SHP77 treated with DMSO at 0.1 percent for 48 hours (cell line): ENCODE results near the gene FRMD6.

ENCODE experiments used
- DNase-seq: peaks from one replicate; lab custom pipeline; 2025; lab: John Stamatoyannopoulos, UW

The FRMD6 gene

GRCh38 chr14:51651388-51652167 lies at the start of gene FRMD6:
Gene FRMD6, plus strand, starts transcription at chr14:51651910. Its CDS starts 37,927 bp downstream, at chr14:51689837.
- peak; percentile 51 for DNase-seq

GRCh38 chr14:51602310-51602709 lies 49.4 kb upstream of the FRMD6 start:
- no peak for DNase-seq

GRCh38 chr14:51603495-51603894 lies 48.2 kb upstream of the FRMD6 start:
- DNase-seq, result no peak

GRCh38 chr14:51604073-51604472 lies 47.6 kb upstream of the FRMD6 start:
- no peak for DNase-seq

GRCh38 chr14:51605575-51605974 lies 46.1 kb upstream of the FRMD6 start:
- DNase-seq, result no peak

- no peak for DNase-seq
Observed at GRCh38 chr14:51607711-51608110, 44.0 kb upstream of the FRMD6 start.

- no peak for DNase-seq
Observed at GRCh38 chr14:51609251-51609954, 42.3 kb upstream of the FRMD6 start.

GRCh38 chr14:51609955-51610283 lies 41.8 kb upstream of the FRMD6 start:
- DNase-seq, result no peak

- no peak for DNase-seq
Observed at GRCh38 chr14:51610771-51611170, 40.9 kb upstream of the FRMD6 start.

- no peak for DNase-seq
Observed at GRCh38 chr14:51612449-51612848, 39.3 kb upstream of the FRMD6 start.

- no peak for DNase-seq
Observed at GRCh38 chr14:51613416-51613815, 38.3 kb upstream of the FRMD6 start.

GRCh38 chr14:51614707-51615106 lies 37.0 kb upstream of the FRMD6 start:
- DNase-seq, result no peak

GRCh38 chr14:51616256-51616655 lies 35.5 kb upstream of the FRMD6 start:
- DNase-seq, result no peak

- DNase-seq, result no peak
Observed at GRCh38 chr14:51616724-51617409, 34.8 kb upstream of the FRMD6 start.

- no peak for DNase-seq
Observed at GRCh38 chr14:51619561-51619960, 32.1 kb upstream of the FRMD6 start.

GRCh38 chr14:51620056-51620455 lies 31.7 kb upstream of the FRMD6 start:
- no peak for DNase-seq

- no peak for DNase-seq
Observed at GRCh38 chr14:51621654-51622053, 30.1 kb upstream of the FRMD6 start.

GRCh38 chr14:51622376-51622775 lies 29.3 kb upstream of the FRMD6 start:
- no peak for DNase-seq

- no peak for DNase-seq
Observed at GRCh38 chr14:51624955-51625569, 26.6 kb upstream of the FRMD6 start.

GRCh38 chr14:51626185-51626584 lies 25.5 kb upstream of the FRMD6 start:
- no peak for DNase-seq

GRCh38 chr14:51626788-51627187 lies 24.9 kb upstream of the FRMD6 start:
- DNase-seq, result no peak

GRCh38 chr14:51627313-51627712 lies 24.4 kb upstream of the FRMD6 start:
- DNase-seq, result no peak

GRCh38 chr14:51628238-51628637 lies 23.5 kb upstream of the FRMD6 start:
- DNase-seq, result no peak
